Keratinocyte (primary cell): ENCODE data around the gene WDR83. TPM values are rescaled to one million over a fixed set of nuclear protein-coding genes. Genes with fewer than 3 reads are reported as not detected.

Experiments
- DNase-seq: peaks from one replicate; pipeline ENCODE4 v3.0.0-alpha.2; 2011; ENCODE audit warnings: low read depth, missing footprints, low spot score
- FAIRE-seq: peaks from 2 replicates; lab custom pipeline; 2011; peaks lifted over from hg19 to GRCh38; lab: Jason Lieb, UNC
- H2AFZ ChIP-seq: 2 replicates; pipeline ENCODE4 v1.6.0; 2012; ENCODE audit warnings: low read length, control low read depth, inconsistent platforms; ENCODE audit not compliant: control insufficient read depth
- H3K27ac ChIP-seq: 2 replicates; pipeline ENCODE4 v1.5.1; 2011; ENCODE audit warnings: low read length; ENCODE audit not compliant: control insufficient read depth, insufficient read depth
- H3K27me3 ChIP-seq: 3 replicates; pipeline ENCODE4 v1.6.0; 2011; ENCODE audit warnings: low read length; ENCODE audit not compliant: control insufficient read depth, insufficient read depth; ENCODE audit errors: extremely low read depth
- H3K36me3 ChIP-seq, 2 experiments: 2 replicates in 1 of 2; 3 replicates in 1 of 2; pipeline ENCODE4 v1.5.1; 2011; ENCODE audit warnings: low read length in 2 of 2, mild to moderate bottlenecking in 1 of 2; ENCODE audit not compliant: control insufficient read depth in 2 of 2, insufficient read depth in 2 of 2; ENCODE audit errors: extremely low read depth in 1 of 2
- H3K4me1 ChIP-seq: 3 replicates; pipeline ENCODE4 v1.5.1; 2011; ENCODE audit warnings: low read length; ENCODE audit not compliant: control insufficient read depth, insufficient read depth; ENCODE audit errors: extremely low read depth
- H3K4me2 ChIP-seq: 3 replicates; pipeline ENCODE4 v1.6.0; 2011; ENCODE audit warnings: low read depth, low read length; ENCODE audit not compliant: control insufficient read depth, insufficient read depth; ENCODE audit errors: extremely low read depth
- H3K4me3 ChIP-seq, 3 experiments: fragments of 200-600 bp in 1 of 3; sonication (generic) in 1 of 3; 2 replicates in 2 of 3; 3 replicates in 1 of 3; pipeline ENCODE4 v1.5.1; 2011 to 2016; ENCODE audit warnings: low read length in 3 of 3, mild to moderate bottlenecking in 3 of 3, control low read depth in 2 of 3, inconsistent platforms in 1 of 3, low read depth in 1 of 3, mixed read lengths in 1 of 3, mixed run types in 1 of 3, moderate library complexity in 1 of 3; ENCODE audit not compliant: control insufficient read depth in 2 of 3, insufficient read depth in 2 of 3; ENCODE audit errors: extremely low read depth in 1 of 3
- H3K79me2 ChIP-seq: 2 replicates; pipeline ENCODE4 v1.6.0; 2012; ENCODE audit warnings: low read length; ENCODE audit not compliant: control insufficient read depth, insufficient read depth
- H3K9ac ChIP-seq: 3 replicates; pipeline ENCODE4 v1.6.0; 2011; ENCODE audit warnings: low read length; ENCODE audit not compliant: control insufficient read depth, insufficient read depth; ENCODE audit errors: extremely low read depth
- H3K9me1 ChIP-seq: 3 replicates; pipeline ENCODE4 v1.6.0; 2011; ENCODE audit warnings: low read length; ENCODE audit not compliant: control insufficient read depth, insufficient read depth; ENCODE audit errors: extremely low read depth
- H3K9me3 ChIP-seq: 2 replicates; pipeline ENCODE4 v1.5.1; 2012; ENCODE audit warnings: low read depth, low read length; ENCODE audit not compliant: control insufficient read depth
- H4K20me1 ChIP-seq: 3 replicates; pipeline ENCODE4 v1.6.0; 2011; ENCODE audit warnings: low read length; ENCODE audit not compliant: control insufficient read depth, insufficient read depth; ENCODE audit errors: extremely low read depth
- CTCF ChIP-seq, 3 experiments: IDR thresholded peaks in 1 of 3; conservative IDR thresholded peaks in 1 of 3; optimal IDR thresholded peaks in 1 of 3; 2 replicates in 2 of 3; 3 replicates in 1 of 3; pipeline versions ENCODE3 to v1.5.1; 2011; ENCODE audit warnings: low read length in 3 of 3, mild to moderate bottlenecking in 3 of 3, moderate library complexity in 2 of 3, control low read depth in 1 of 3, inconsistent platforms in 1 of 3; ENCODE audit not compliant: insufficient read depth in 2 of 3; ENCODE audit errors: extremely low read depth in 1 of 3
- EZH2 ChIP-seq: IDR thresholded peaks from one replicate; pipeline ENCODE4 v1.6.1; 2012; ENCODE audit warnings: inconsistent platforms, mild to moderate bottlenecking, low read length, moderate library complexity
- dilution Hi-C: fragments of 300-500 bp; cut with MboI; formaldehyde crosslinking; loops from one replicate; pipeline ENCODE4 v1.7.0; 2020; ENCODE audit warnings: low sequenced_read_pairs; ENCODE audit not compliant: extremely low pct_ligation_motif_present
- polyA plus RNA-seq, 5 experiments: library from polyadenylated mRNA; depleted of rRNA in 3 of 5; stranded (reverse) in 3 of 5; stranded (forward) in 1 of 5; unstranded in 1 of 5; fragments of >200 nt; gene quantifications; 1 replicate in 1 of 5; 2 replicates in 3 of 5; 3 replicates in 1 of 5; pipeline versions ENCODE4 v1.2.1 to v1.2.3, GENCODE V29; 2011 to 2012; ENCODE audit warnings: missing spikeins in 2 of 5, low read depth in 1 of 5, low replicate concordance in 1 of 5

WDR83 gene
- polyA plus RNA-seq, 1 donor (not counting 4 experiments of a cell fraction or from before 2014, with no cell fraction given): 3.8 TPM

GRCh38 chr19:12667731-12668302 lies 1.2 kb downstream of the WDR83 start:
- peak overlapping the region; percentile 94 for H3K9ac ChIP-seq
- H4K20me1 ChIP-seq: no peaks in the 10 kb centered on the region
- no peaks in the 10 kb centered on the region for H3K9me3 ChIP-seq
- DNase-seq (no peak), FAIRE-seq (no peak)
- no peak overlapping the region for H2AFZ ChIP-seq
- H3K4me3 ChIP-seq: peak overlapping the region in 1 of 3 experiments; percentile 100
- peak overlapping the region; percentile 95 for H3K4me2 ChIP-seq
- peak overlapping the region; percentile 99 for H3K27ac ChIP-seq
- H3K27me3 ChIP-seq: no peaks in the 10 kb centered on the region
- TF ChIP-seq EZH2: no peak
- no peak for TF ChIP-seq CTCF (optimal IDR thresholded peaks at IDR 0.05 in 1 of 3, IDR thresholded peaks at IDR 0.05 in 1 of 3, conservative IDR thresholded peaks at IDR 0.05 in 1 of 3; ENCODE audit: extremely low read depth in 1 of 3, insufficient read depth in 2 of 3, low read length in 3 of 3)
- dilution Hi-C loops: no loop called here
- H3K79me2 ChIP-seq: peaks cover 43% of the 10 kb centered on the region
- peaks cover 34% of the 10 kb centered on the region for H3K4me1 ChIP-seq
- no peaks in the 10 kb centered on the region for H3K9me1 ChIP-seq
- peaks cover 13 to 24% of the 10 kb centered on the region in 2 experiments for H3K36me3 ChIP-seq

- Histone ChIP-seq H3K79me2 (peaks cover 46% of the 10 kb centered on the region), H3K9ac (peak overlapping the region; percentile 94), H3K36me3 (peaks cover 13 to 20% of the 10 kb centered on the region in 2 experiments), H3K4me3 (peak overlapping the region; percentile 68 to 100 (median 91)), H3K4me2 (peak overlapping the region; percentile 95), H4K20me1 (no peaks in the 10 kb centered on the region), H3K4me1 (peaks cover 34% of the 10 kb centered on the region), H3K9me1 (no peaks in the 10 kb centered on the region), H3K9me3 (no peaks in the 10 kb centered on the region), H2AFZ (no peak overlapping the region), H3K27ac (peak overlapping the region; percentile 99), H3K27me3 (no peaks in the 10 kb centered on the region)
- FAIRE-seq (no peak), DNase-seq (no peak)
- TF ChIP-seq EZH2 (no peak), CTCF (optimal IDR thresholded peaks at IDR 0.05 in 1 of 3, IDR thresholded peaks at IDR 0.05 in 1 of 3, conservative IDR thresholded peaks at IDR 0.05 in 1 of 3; ENCODE audit: extremely low read depth in 1 of 3, insufficient read depth in 2 of 3, low read length in 3 of 3) (no peak)
- dilution Hi-C loops: no loop called here
These were observed 1.7 kb downstream of the WDR83 start for GRCh38 chr19:12668346-12668745.
